RWPE1 (cell line): Measurements from ENCODE around the gene GNG2.

Experiments
- CTCF ChIA-PET: fragments of 350-600 bp; sonication (Branson Sonifier 250); formaldehyde crosslinking; extraction: SDS; loops from one replicate; lab custom pipeline; 2021; lab: Yijun Ruan, JAX
- POLR2A ChIA-PET: fragments of 400-600 bp; formaldehyde crosslinking; extraction: SDS; loops from one replicate; lab custom pipeline; 2020; ENCODE audit warnings: antibody characterized with exemption; ENCODE audit not compliant: low non-redundant PET; lab: Yijun Ruan, JAX
- DNase-seq: peaks from one replicate; pipeline ENCODE4 v3.0.0; 2012; ENCODE audit warnings: low spot score
- H3K27ac ChIP-seq: fragments of 450-650 bp; 2 replicates; pipeline ENCODE4 v1.5.1; 2017
- TF ChIP-seq, protein P1 (sequence below): fragments of 450-650 bp; conservative IDR thresholded peaks from 2 replicates; pipeline ENCODE4 v1.5.1; 2017; ENCODE audit warnings: low read depth, mild to moderate bottlenecking

The GNG2 gene

GRCh38 chr14:52011523-52011922, 151.1 kb downstream of the GNG2 start:
- TF ChIP-seq, protein P1, sequence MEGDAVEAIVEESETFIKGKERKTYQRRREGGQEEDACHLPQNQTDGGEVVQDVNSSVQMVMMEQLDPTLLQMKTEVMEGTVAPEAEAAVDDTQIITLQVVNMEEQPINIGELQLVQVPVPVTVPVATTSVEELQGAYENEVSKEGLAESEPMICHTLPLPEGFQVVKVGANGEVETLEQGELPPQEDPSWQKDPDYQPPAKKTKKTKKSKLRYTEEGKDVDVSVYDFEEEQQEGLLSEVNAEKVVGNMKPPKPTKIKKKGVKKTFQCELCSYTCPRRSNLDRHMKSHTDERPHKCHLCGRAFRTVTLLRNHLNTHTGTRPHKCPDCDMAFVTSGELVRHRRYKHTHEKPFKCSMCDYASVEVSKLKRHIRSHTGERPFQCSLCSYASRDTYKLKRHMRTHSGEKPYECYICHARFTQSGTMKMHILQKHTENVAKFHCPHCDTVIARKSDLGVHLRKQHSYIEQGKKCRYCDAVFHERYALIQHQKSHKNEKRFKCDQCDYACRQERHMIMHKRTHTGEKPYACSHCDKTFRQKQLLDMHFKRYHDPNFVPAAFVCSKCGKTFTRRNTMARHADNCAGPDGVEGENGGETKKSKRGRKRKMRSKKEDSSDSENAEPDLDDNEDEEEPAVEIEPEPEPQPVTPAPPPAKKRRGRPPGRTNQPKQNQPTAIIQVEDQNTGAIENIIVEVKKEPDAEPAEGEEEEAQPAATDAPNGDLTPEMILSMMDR = no peak
- CTCF ChIA-PET = interaction anchor here (0.5 kb wide), 1 partner anchor 383 kb away, joined by 4 read pairs; no protein-coding TSS in a partner anchor
- no peak for DNase-seq
- POLR2A ChIA-PET = no interaction called here
- H3K27ac ChIP-seq = no peak overlapping the region

- TF ChIP-seq, protein P1 = no peak
- no peak overlapping the region for H3K27ac ChIP-seq
- ChIA-PET POLR2A (no interaction called here), CTCF (no interaction called here)
- DNase-seq = no peak
Observed at GRCh38 chr14:52012635-52013034, 152.2 kb downstream of the GNG2 start.

DNA sequence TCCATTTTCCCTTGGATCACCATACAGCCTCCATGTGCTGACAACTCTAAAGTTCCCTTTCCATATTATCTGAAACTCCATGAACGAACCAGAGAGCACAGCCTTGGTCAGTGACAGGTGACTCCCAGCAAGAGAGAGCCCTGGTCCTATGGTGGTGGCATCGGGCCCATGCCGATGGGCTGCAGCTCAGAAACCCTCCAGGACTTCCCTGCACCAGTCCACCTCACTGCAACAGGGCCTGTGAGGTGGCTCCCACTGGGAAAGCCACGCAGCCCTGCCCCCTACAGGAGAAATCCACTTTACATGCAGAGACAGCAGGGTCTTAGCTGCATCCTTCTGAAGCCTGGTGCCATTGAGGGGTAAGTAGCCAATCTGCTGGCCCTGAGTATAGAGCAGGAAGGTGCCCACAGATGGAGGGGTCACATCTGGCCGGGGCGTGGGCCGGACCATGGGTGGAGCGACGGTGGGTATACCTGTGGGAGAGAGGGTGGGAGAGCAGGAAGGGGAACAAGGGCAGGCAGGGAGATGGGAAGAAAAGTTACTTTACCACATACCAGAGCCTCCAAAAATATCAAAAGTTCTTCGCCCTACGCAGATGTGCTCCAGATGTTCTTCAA, 153.7 kb downstream of the GNG2 start:
- no peak for DNase-seq
- POLR2A ChIA-PET = no interaction called here

GRCh38 chr14:52014601-52015267, 154.3 kb downstream of the GNG2 start:
- ChIA-PET POLR2A (no interaction called here), CTCF (interaction anchor here (1.3 kb wide), 1 partner anchor 19 kb away, joined by 5 read pairs; no protein-coding TSS in a partner anchor)

More for the DNA sequence above, 153.7 kb downstream of the GNG2 start:
- no peak overlapping the region for H3K27ac ChIP-seq
- CTCF ChIA-PET = interaction anchor here (1.3 kb wide), 1 partner anchor 18 kb away, joined by 5 read pairs; no protein-coding TSS in a partner anchor
- TF ChIP-seq, protein P1 = no peak

GRCh38 chr14:52015411-52016030, 155.1 kb downstream of the GNG2 start:
- TF ChIP-seq, protein P1 = no peak
- CTCF ChIA-PET = interaction anchor here (0.6 to 1.3 kb wide), 2 partner anchors 19 to 1627 kb away, joined by 4 to 5 read pairs; no protein-coding TSS in a partner anchor
- no peak for DNase-seq
- no peak overlapping the region for H3K27ac ChIP-seq
- POLR2A ChIA-PET = no interaction called here

More at GRCh38 chr14:52014601-52015267, 154.3 kb downstream of the GNG2 start:
- TF ChIP-seq, protein P1 = no peak
- no peak for DNase-seq
- no peak overlapping the region for H3K27ac ChIP-seq

GRCh38 chr14:52018252-52018651, 157.8 kb downstream of the GNG2 start:
- DNase-seq = no peak
- POLR2A ChIA-PET = no interaction called here
- TF ChIP-seq, protein P1 = no peak
- CTCF ChIA-PET = interaction anchor here (0.5 kb wide), 1 partner anchor 1278 kb away, joined by 3 read pairs; no protein-coding TSS in a partner anchor
- H3K27ac ChIP-seq = no peak overlapping the region
